Progenitor cell of endocrine pancreas (in vitro differentiated cells): Measurements from ENCODE around the gene ITPR2. TPM values are rescaled to one million over a fixed set of nuclear protein-coding genes. Genes with fewer than 3 reads are reported as not detected.

ENCODE experiments used
- DNase-seq: peaks from one replicate; pipeline ENCODE4 v3.0.0; 2021; ENCODE audit warnings: low spot score; ENCODE audit not compliant: unreplicated experiment
- H3K27ac Mint-ChIP-seq: 2 replicates; pipeline ENCODE4 v1.8.0; 2021; ENCODE audit warnings: mild to moderate bottlenecking, moderate library complexity, mixed read lengths
- H3K27me3 Mint-ChIP-seq: 2 replicates; pipeline ENCODE4 v1.8.0; 2021; ENCODE audit warnings: mixed read lengths
- H3K36me3 Mint-ChIP-seq: 2 replicates; pipeline ENCODE4 v1.8.0; 2022; ENCODE audit warnings: mixed read lengths; ENCODE audit not compliant: insufficient read depth
- H3K4me1 Mint-ChIP-seq: 2 replicates; pipeline ENCODE4 v1.8.0; 2021; ENCODE audit warnings: low read depth, mixed read lengths
- H3K4me3 Mint-ChIP-seq: 2 replicates; pipeline ENCODE4 v1.8.0; 2021; ENCODE audit warnings: low read depth, mild to moderate bottlenecking, moderate library complexity, mixed read lengths
- H3K9me3 Mint-ChIP-seq: 2 replicates; pipeline ENCODE4 v1.8.0; 2021; ENCODE audit warnings: low read depth, mixed read lengths
- CTCF ChIP-seq: fragments of 200-600 bp; sonication (generic); IDR thresholded peaks from one replicate; pipeline ENCODE4 v1.5.0; 2021; ENCODE audit warnings: antibody characterized with exemption, mild to moderate bottlenecking; ENCODE audit not compliant: unreplicated experiment
- total RNA-seq: library from RNA; stranded (reverse); gene quantifications from 2 replicates; pipeline ENCODE4 v1.2.1, GENCODE V29; 2021

Gene ITPR2
- total RNA-seq, 1 donor from 2014 or later, result 72.4 TPM

- Mint-ChIP-seq H3K4me3 (no peak overlapping the region), H3K9me3 (no peaks in the 10 kb centered on the region), H3K4me1 (peaks cover 8% of the 10 kb centered on the region), H3K27ac (no peak overlapping the region), H3K27me3 (no peaks in the 10 kb centered on the region), H3K36me3 (peaks cover 4% of the 10 kb centered on the region)
- no peak for DNase-seq
- no peak for TF ChIP-seq CTCF
These were observed 406.3 kb downstream of the ITPR2 start for GRCh38 chr12:26426652-26427051.

- DNase-seq, result no peak
- Mint-ChIP-seq H3K27me3 (no peaks in the 10 kb centered on the region), H3K9me3 (no peaks in the 10 kb centered on the region), H3K4me3 (no peak overlapping the region), H3K27ac (no peak overlapping the region), H3K4me1 (peaks cover 8% of the 10 kb centered on the region), H3K36me3 (peaks cover 4% of the 10 kb centered on the region)
- no peak for TF ChIP-seq CTCF
These were observed 407.3 kb downstream of the ITPR2 start for GRCh38 chr12:26425587-26426260.

- H3K27me3 Mint-ChIP-seq, result no peaks in the 10 kb centered on the region
- H3K36me3 Mint-ChIP-seq, result peaks cover 10% of the 10 kb centered on the region
- H3K27ac Mint-ChIP-seq, result no peak overlapping the region
- DNase-seq, result no peak
- no peak for TF ChIP-seq CTCF
- H3K9me3 Mint-ChIP-seq, result peaks cover 2% of the 10 kb centered on the region
- H3K4me1 Mint-ChIP-seq, result peaks cover 3% of the 10 kb centered on the region
- H3K4me3 Mint-ChIP-seq, result no peak overlapping the region
These were observed 410.1 kb downstream of the ITPR2 start for GRCh38 chr12:26422839-26423398.

- H3K27ac Mint-ChIP-seq, result no peak overlapping the region
- H3K4me1 Mint-ChIP-seq, result no peaks in the 10 kb centered on the region
- peaks cover 7% of the 10 kb centered on the region for H3K9me3 Mint-ChIP-seq
- H3K4me3 Mint-ChIP-seq, result no peak overlapping the region
- peaks cover 12% of the 10 kb centered on the region for H3K36me3 Mint-ChIP-seq
- no peaks in the 10 kb centered on the region for H3K27me3 Mint-ChIP-seq
- DNase-seq, result no peak
- TF ChIP-seq CTCF, result no peak
These were observed 416.4 kb downstream of the ITPR2 start for GRCh38 chr12:26416550-26416949.

- no peak for DNase-seq
- peaks cover 2% of the 10 kb centered on the region for H3K36me3 Mint-ChIP-seq
- no peak overlapping the region for H3K27ac Mint-ChIP-seq
- no peaks in the 10 kb centered on the region for H3K27me3 Mint-ChIP-seq
- no peak overlapping the region for H3K4me3 Mint-ChIP-seq
- no peak for TF ChIP-seq CTCF
- no peaks in the 10 kb centered on the region for H3K4me1 Mint-ChIP-seq
- H3K9me3 Mint-ChIP-seq, result no peaks in the 10 kb centered on the region
These were observed 422.3 kb downstream of the ITPR2 start for GRCh38 chr12:26410689-26411088.
